Nephron (organoid): ENCODE data around the gene LRRC56.

Experiments used
- H3K27ac Mint-ChIP-seq, 3 experiments: 2 replicates each; pipeline ENCODE4 v1.8.0; 2020; ENCODE audit warnings: mixed read lengths in 3 of 3, mild to moderate bottlenecking in 2 of 3, moderate library complexity in 1 of 3
- H3K27me3 Mint-ChIP-seq: 2 replicates; pipeline ENCODE4 v1.8.0; 2021; ENCODE audit warnings: low read depth, mild to moderate bottlenecking, moderate library complexity, mixed read lengths
- H3K36me3 Mint-ChIP-seq: 2 replicates; pipeline ENCODE4 v1.8.0; 2020; ENCODE audit warnings: low read depth, mixed read lengths
- H3K4me1 Mint-ChIP-seq: 2 replicates; pipeline ENCODE4 v1.8.0; 2020; ENCODE audit warnings: mixed read lengths
- H3K4me3 Mint-ChIP-seq, 3 experiments: 2 replicates each; pipeline ENCODE4 v1.8.0; 2020; ENCODE audit warnings: mild to moderate bottlenecking in 3 of 3, mixed read lengths in 3 of 3, moderate library complexity in 2 of 3
- H3K9me3 Mint-ChIP-seq: 2 replicates; pipeline ENCODE4 v1.8.0; 2020; ENCODE audit warnings: mixed read lengths
- TF ChIP-seq, protein P1 (sequence below), 3 experiments: fragments of 200-600 bp; sonication (generic); IDR thresholded peaks; one replicate each; pipeline ENCODE4 v1.5.0; 2021; ENCODE audit warnings: antibody characterized with exemption in 3 of 3; ENCODE audit not compliant: unreplicated experiment in 3 of 3

Gene LRRC56

DNA sequence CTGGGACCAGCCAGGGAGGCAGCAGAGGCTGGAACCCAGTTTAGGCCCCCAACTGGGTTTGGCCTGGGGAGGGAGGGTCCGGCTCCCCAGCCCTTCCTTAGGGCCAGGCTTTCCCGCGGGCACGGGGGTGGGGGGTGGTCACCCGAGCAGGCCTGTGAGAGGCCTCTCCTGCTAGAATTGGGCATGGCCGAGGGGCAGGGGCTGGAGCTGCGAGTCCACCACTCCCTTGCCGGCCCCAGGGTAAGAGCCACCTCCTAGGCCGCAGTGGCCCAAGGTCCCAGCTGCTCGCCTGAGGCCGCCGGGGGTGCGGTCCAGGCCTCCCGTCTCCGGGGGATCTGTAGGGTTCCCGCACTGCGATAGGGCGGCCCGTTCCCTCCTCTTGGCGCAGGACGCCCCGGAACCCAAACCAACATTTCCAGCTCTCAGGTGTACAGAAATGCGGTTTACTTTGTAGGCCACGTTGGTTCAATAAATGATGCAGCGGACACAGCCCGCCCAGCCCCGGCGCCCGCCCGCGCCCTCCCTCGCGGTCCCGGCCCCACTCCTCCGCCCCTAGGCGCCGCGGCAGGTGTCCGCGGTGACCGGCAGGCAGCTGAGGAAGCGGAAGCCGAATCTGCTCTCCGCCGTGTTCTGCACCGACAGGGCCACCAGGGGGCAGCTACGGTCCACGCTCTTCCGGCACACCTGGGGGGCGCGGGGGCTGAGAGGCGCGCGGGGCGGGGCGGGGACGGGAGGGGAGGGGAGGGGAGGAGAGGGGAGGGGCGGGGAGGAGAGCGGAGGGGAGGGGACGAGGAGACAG is 17.3 kb downstream of the LRRC56 start:
- Mint-ChIP-seq H3K9me3 (no peaks in the 10 kb centered on the region), H3K27me3 (peaks cover 47% of the 10 kb centered on the region), H3K36me3 (no peaks in the 10 kb centered on the region), H3K4me3 (no peak overlapping the region), H3K27ac (no peak overlapping the region), H3K4me1 (no peaks in the 10 kb centered on the region)
- TF ChIP-seq, protein P1, sequence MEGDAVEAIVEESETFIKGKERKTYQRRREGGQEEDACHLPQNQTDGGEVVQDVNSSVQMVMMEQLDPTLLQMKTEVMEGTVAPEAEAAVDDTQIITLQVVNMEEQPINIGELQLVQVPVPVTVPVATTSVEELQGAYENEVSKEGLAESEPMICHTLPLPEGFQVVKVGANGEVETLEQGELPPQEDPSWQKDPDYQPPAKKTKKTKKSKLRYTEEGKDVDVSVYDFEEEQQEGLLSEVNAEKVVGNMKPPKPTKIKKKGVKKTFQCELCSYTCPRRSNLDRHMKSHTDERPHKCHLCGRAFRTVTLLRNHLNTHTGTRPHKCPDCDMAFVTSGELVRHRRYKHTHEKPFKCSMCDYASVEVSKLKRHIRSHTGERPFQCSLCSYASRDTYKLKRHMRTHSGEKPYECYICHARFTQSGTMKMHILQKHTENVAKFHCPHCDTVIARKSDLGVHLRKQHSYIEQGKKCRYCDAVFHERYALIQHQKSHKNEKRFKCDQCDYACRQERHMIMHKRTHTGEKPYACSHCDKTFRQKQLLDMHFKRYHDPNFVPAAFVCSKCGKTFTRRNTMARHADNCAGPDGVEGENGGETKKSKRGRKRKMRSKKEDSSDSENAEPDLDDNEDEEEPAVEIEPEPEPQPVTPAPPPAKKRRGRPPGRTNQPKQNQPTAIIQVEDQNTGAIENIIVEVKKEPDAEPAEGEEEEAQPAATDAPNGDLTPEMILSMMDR (IDR thresholded peaks at IDR 0.05; ENCODE audit: unreplicated experiment in 3 of 3): peak; percentile 52 to 58 (median 55)

DNA sequence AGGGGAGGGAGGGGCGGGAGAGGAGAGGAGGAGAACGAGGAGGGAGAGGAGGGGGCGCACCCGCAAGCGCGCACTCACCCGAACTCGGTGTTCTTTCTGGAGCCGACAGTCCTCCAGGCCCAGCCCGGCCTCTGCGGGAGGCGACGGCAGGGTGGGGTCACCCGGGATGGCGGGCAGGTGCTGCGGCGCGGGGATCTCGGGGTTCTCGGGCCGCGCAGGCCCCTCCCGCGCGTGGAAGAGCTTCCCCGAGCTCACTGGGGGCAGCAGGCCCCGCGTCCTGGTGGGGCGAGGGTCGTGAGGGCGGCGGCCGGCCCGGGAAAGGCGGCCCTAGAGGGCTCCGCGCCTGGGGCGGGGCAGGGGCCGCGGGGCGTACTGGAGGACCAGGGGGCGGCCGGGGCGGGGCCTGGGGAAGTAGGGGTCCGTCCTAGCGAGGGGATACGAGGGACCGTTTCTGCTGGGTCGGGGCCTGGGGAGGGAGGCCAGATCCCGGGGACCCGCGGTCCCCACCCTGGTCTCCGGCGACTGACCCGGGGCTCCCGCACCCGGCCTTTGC is 18.0 kb downstream of the LRRC56 start:
- peaks cover 52% of the 10 kb centered on the region for H3K27me3 Mint-ChIP-seq

DNA sequence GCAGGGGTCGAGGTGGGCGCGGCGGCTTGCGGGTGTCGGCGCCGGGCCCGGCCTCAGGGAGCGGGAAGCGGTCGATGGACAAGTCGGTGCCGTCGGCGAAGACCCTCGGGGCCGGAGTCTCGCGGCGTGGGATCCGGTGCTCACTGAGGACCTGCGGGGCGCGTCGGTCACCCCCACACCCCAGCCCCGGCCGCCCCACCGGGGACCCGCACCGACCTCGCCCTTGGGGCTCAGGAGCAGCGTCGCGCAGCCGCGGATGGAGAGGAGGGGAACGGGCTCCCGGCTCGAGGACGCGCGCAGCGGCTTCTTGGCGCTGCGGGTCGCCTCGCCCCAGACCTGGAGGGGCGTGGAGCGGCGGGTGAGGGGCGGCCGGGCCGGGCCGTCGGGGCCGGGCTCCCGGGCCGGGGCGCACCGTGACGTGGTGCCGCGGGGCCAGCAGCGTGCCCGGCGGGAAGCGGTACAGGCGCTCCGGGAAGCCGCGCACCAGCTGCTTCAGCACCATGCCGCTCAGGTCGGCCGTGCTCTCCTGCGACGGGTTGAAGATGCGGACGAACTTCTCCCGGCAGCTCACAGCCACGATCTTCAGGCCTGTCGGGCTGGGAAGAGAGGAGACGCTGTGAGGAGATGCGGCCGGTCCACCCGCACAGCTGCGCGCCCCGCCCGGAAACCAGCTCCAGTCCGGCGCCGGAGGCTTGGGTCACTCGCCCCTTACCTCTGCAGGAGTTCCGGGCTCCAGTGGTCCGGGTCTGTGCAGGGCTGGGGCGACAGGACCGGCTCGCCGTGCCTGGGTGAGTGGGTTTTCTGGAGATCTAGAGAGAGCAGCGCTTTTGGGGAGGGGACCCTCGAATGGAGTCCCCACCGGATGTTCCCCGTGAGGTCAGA is 18.7 kb downstream of the LRRC56 start:
- peaks cover 52% of the 10 kb centered on the region for H3K27me3 Mint-ChIP-seq
- TF ChIP-seq, protein P1 (IDR thresholded peaks at IDR 0.05; ENCODE audit: unreplicated experiment in 3 of 3): no peak
- H3K36me3 Mint-ChIP-seq: no peaks in the 10 kb centered on the region
- no peaks in the 10 kb centered on the region for H3K9me3 Mint-ChIP-seq
- H3K4me3 Mint-ChIP-seq: peak overlapping the region in 2 of 3 experiments; percentile 37 to 51
- H3K27ac Mint-ChIP-seq: no peak overlapping the region
- H3K4me1 Mint-ChIP-seq: peaks cover 5% of the 10 kb centered on the region

More for the DNA sequence above, 18.0 kb downstream of the LRRC56 start:
- H3K9me3 Mint-ChIP-seq: no peaks in the 10 kb centered on the region
- no peak overlapping the region for H3K27ac Mint-ChIP-seq
- peaks cover 5% of the 10 kb centered on the region for H3K4me1 Mint-ChIP-seq
- no peaks in the 10 kb centered on the region for H3K36me3 Mint-ChIP-seq
- H3K4me3 Mint-ChIP-seq: peak overlapping the region in 1 of 3 experiments; percentile 41
- TF ChIP-seq, protein P1 (IDR thresholded peaks at IDR 0.05; ENCODE audit: unreplicated experiment in 3 of 3): peak in 1 of 3 experiments; percentile 7

DNA sequence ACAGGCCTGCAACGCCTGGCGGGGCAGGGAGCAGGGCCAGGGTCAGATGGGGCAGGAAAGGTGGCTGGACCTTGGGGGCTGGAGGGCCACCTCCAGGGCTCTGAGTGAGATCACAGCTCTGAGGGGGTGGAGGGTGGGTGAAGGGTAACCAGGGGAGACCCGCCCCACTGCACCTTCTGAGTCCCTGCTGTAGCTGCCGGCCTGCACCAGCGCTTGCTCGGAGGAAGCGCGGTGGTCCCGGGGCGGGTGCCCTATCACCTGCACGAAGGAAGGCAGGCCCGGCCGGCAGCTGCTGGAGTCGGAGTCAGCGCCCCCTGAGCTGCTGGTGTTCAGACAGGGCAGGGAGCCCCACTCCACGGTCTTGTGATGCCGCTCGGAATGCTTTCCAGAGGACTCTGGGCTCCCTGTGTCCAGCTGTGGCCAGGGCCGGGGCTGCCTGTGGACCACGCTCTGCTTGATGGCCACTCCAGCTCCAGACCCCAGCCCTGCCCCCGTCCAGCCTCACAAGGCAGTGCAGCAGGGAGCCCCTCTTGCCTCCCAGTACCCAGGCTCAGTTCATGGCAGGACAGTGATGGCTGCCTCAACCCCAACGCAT is 19.4 kb downstream of the LRRC56 start:
- no peaks in the 10 kb centered on the region for H3K9me3 Mint-ChIP-seq
- H3K4me3 Mint-ChIP-seq: peak overlapping the region; percentile 42 to 51 (median 46)
- H3K36me3 Mint-ChIP-seq: no peaks in the 10 kb centered on the region
- H3K27me3 Mint-ChIP-seq: peaks cover 52% of the 10 kb centered on the region
- no peak overlapping the region for H3K27ac Mint-ChIP-seq
- TF ChIP-seq, protein P1 (IDR thresholded peaks at IDR 0.05; ENCODE audit: unreplicated experiment in 3 of 3): no peak
- peaks cover 5% of the 10 kb centered on the region for H3K4me1 Mint-ChIP-seq

DNA sequence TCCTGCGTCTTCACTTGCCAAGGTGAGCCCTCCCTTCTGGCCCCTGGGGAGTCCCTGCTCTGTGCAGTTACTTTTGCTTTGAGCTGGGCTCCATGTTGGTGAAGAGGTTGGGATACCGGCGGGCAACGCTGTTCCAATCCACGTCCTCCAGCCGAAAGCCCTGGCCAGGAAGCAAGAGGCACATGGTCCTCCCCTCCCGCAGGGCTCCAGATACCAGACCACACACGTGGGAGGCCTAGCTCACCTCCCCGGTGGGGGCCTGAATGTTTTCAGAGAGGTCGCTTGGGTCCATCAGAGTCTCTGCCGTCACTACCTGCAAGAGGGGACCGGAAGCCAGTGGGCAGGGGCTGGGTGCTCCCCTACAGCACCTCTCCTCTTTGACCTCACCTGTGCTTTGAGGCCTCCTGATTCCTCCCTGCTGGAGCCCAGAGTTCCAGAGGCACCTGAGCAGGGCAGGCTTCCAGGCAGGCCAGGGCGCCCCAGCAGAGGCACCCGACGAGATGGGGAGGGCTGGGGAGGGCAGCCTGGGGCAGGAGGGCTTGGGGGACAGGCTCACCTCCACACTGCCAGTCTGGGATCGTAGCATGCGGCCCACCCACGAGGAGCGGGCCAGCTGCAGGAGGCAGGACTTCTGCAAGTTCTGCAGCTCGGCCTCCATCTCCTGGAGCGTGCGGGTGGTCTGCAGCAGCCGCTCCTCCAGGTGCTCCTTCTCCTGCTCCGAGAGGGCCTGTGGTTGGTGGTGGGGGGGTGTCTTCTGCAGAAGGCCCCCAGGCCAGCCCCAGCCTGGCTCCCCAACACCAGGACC is 20.2 kb downstream of the LRRC56 start:
- no peak overlapping the region for H3K27ac Mint-ChIP-seq
- TF ChIP-seq, protein P1 (IDR thresholded peaks at IDR 0.05; ENCODE audit: unreplicated experiment in 3 of 3): no peak
- H3K36me3 Mint-ChIP-seq: no peaks in the 10 kb centered on the region
- no peaks in the 10 kb centered on the region for H3K9me3 Mint-ChIP-seq
- peaks cover 5% of the 10 kb centered on the region for H3K4me1 Mint-ChIP-seq
- peak overlapping the region; percentile 26 to 46 (median 42) for H3K4me3 Mint-ChIP-seq
- H3K27me3 Mint-ChIP-seq: peaks cover 52% of the 10 kb centered on the region
